Measurements from ENCODE around the gene IFIT2. TPM values are rescaled to one million over a fixed set of nuclear protein-coding genes. Genes with fewer than 3 reads are reported as not detected.

Gene IFIT2
- total and polyA plus RNA-seq, 2 experiments from 2014 or later, result 0.10 TPM; not detected in 1

DNA sequence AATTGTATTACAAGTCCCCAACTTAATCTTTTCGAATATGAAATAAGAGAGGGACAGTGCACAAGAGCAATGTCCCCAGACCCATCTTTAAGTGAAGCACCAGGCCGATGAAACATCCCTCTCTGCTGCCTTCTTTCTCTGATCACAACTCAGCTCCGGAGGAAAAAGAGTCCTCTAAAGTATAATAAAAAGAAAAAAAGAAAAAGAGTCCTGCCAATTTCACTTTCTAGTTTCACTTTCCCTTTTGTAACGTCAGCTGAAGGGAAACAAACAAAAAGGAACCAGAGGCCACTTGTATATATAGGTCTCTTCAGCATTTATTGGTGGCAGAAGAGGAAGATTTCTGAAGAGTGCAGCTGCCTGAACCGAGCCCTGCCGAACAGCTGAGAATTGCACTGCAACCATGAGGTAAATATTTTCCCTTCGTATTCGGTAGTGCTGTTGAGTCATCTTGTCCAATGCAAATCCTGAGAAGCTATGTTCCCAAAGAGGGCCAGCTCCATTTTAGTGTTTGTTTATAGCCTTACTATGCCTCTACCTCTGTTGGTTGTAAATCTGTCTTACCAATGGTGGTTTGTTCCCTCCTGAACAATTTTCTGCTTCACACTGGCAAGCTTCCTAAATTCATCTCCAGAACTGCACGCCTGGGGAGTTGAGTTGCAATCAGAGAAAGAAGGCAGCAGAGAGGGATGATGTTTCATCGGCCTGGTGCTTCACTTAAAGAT is at the start of gene IFIT2 (continued):
- no peak for TF ChIP-seq EZH2phosphoT487 (IDR thresholded peaks at IDR 0.05; ENCODE audit: unreplicated experiment)
- no peak for TF ChIP-seq JUNB (IDR thresholded peaks at IDR 0.05; ENCODE audit: unreplicated experiment)

DNA sequence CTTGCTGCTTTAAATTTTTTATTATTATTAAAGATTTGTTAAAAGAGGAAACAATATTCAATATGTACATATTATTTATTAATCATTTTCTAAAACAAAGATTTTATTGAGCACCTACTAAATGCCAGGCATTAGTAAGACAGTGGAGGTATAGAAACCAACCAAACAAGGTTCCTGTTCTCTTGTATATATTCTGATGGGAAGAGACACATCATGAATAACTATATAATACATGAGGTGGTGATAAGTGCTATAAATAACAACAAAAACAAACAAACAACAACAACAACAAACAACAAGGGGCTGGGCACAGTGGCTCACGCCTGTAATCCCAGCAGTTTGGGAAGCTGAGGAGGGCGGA is 49.6 kb upstream of the IFIT2 start:
- no peaks in the 10 kb centered on the region for H3K36me3 ChIP-seq (ENCODE audit: insufficient read depth)
- peaks cover 28% of the 10 kb centered on the region for H3K79me2 ChIP-seq (replicated peaks; ENCODE audit: insufficient read depth)
- Mint-ChIP-seq H3K4me1 (peaks cover 10% of the 10 kb centered on the region; the same call in 2 of the 3 replicates), H3K27me3 (ENCODE audit: insufficient read depth, low read depth, poor library complexity) (peaks cover 11% of the 10 kb centered on the region), H3K27ac (no peak overlapping the region), H3K36me3 (ENCODE audit: low read depth) (peaks cover 28% of the 10 kb centered on the region), H3K4me3 (no peak overlapping the region), H3K9me3 (peaks cover 33% of the 10 kb centered on the region)
- DNase-seq (ENCODE audit: low spot score) (no peak), ATAC-seq (no peak)
- H3K27me3 ChIP-seq (ENCODE audit: insufficient read depth), result no peaks in the 10 kb centered on the region
- no peak overlapping the region for H3K4me3 ChIP-seq
- H3K9me2 ChIP-seq (ENCODE audit: insufficient read depth), result 0 out of 2 replicates have a peak, but pooled peaks cover 7% of the 10 kb centered on the region
- peaks cover 9% of the 10 kb centered on the region for H3K4me1 ChIP-seq (ENCODE audit: insufficient read depth)
- H3K27ac ChIP-seq (ENCODE audit: low read depth), result no peak overlapping the region
- no peaks in the 10 kb centered on the region; the same call in 1 of the 2 replicates for H4K20me1 ChIP-seq (replicated peaks; ENCODE audit: insufficient read depth)
- H3F3A ChIP-seq (replicated peaks; ENCODE audit: low read depth), result no peaks in the 10 kb centered on the region
- no peak overlapping the region for H2AFZ ChIP-seq
- no peak overlapping the region for H3K4me2 ChIP-seq
- TF ChIP-seq EZH2phosphoT487 (IDR thresholded peaks at IDR 0.05; ENCODE audit: unreplicated experiment), result no peak
- TF ChIP-seq NANOG (IDR thresholded peaks at IDR 0.05; ENCODE audit: borderline replicate concordance), result no peak
- no peak for TF ChIP-seq ZNF114 (CRISPR knock-in tag; IDR thresholded peaks at IDR 0.05)
- TF ChIP-seq POLR2AphosphoS5 (IDR thresholded peaks at IDR 0.05; ENCODE audit: low read depth), result no peak
- no peak for TF ChIP-seq JUNB (IDR thresholded peaks at IDR 0.05; ENCODE audit: unreplicated experiment)
- no peak for TF ChIP-seq STAT1 (IDR thresholded peaks at IDR 0.05; ENCODE audit: unreplicated experiment)
- no peak for TF ChIP-seq ZNF331 (CRISPR knock-in tag; IDR thresholded peaks at IDR 0.05; ENCODE audit: low read depth)
- TF ChIP-seq, protein P1, sequence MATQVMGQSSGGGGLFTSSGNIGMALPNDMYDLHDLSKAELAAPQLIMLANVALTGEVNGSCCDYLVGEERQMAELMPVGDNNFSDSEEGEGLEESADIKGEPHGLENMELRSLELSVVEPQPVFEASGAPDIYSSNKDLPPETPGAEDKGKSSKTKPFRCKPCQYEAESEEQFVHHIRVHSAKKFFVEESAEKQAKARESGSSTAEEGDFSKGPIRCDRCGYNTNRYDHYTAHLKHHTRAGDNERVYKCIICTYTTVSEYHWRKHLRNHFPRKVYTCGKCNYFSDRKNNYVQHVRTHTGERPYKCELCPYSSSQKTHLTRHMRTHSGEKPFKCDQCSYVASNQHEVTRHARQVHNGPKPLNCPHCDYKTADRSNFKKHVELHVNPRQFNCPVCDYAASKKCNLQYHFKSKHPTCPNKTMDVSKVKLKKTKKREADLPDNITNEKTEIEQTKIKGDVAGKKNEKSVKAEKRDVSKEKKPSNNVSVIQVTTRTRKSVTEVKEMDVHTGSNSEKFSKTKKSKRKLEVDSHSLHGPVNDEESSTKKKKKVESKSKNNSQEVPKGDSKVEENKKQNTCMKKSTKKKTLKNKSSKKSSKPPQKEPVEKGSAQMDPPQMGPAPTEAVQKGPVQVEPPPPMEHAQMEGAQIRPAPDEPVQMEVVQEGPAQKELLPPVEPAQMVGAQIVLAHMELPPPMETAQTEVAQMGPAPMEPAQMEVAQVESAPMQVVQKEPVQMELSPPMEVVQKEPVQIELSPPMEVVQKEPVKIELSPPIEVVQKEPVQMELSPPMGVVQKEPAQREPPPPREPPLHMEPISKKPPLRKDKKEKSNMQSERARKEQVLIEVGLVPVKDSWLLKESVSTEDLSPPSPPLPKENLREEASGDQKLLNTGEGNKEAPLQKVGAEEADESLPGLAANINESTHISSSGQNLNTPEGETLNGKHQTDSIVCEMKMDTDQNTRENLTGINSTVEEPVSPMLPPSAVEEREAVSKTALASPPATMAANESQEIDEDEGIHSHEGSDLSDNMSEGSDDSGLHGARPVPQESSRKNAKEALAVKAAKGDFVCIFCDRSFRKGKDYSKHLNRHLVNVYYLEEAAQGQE (IDR thresholded peaks at IDR 0.05; ENCODE audit: unreplicated experiment), result no peak
- TF ChIP-seq, protein P2, sequence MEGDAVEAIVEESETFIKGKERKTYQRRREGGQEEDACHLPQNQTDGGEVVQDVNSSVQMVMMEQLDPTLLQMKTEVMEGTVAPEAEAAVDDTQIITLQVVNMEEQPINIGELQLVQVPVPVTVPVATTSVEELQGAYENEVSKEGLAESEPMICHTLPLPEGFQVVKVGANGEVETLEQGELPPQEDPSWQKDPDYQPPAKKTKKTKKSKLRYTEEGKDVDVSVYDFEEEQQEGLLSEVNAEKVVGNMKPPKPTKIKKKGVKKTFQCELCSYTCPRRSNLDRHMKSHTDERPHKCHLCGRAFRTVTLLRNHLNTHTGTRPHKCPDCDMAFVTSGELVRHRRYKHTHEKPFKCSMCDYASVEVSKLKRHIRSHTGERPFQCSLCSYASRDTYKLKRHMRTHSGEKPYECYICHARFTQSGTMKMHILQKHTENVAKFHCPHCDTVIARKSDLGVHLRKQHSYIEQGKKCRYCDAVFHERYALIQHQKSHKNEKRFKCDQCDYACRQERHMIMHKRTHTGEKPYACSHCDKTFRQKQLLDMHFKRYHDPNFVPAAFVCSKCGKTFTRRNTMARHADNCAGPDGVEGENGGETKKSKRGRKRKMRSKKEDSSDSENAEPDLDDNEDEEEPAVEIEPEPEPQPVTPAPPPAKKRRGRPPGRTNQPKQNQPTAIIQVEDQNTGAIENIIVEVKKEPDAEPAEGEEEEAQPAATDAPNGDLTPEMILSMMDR (conservative IDR thresholded peaks at IDR 0.05; ENCODE audit: low read depth in 2 of 2), result no peak
- no peak for TF ChIP-seq EZH2 (IDR thresholded peaks at IDR 0.05; ENCODE audit: low read depth, unreplicated experiment)
- TF ChIP-seq, protein P3, sequence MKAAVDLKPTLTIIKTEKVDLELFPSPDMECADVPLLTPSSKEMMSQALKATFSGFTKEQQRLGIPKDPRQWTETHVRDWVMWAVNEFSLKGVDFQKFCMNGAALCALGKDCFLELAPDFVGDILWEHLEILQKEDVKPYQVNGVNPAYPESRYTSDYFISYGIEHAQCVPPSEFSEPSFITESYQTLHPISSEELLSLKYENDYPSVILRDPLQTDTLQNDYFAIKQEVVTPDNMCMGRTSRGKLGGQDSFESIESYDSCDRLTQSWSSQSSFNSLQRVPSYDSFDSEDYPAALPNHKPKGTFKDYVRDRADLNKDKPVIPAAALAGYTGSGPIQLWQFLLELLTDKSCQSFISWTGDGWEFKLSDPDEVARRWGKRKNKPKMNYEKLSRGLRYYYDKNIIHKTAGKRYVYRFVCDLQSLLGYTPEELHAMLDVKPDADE (IDR thresholded peaks at IDR 0.05), result no peak
- TF ChIP-seq, protein P4, sequence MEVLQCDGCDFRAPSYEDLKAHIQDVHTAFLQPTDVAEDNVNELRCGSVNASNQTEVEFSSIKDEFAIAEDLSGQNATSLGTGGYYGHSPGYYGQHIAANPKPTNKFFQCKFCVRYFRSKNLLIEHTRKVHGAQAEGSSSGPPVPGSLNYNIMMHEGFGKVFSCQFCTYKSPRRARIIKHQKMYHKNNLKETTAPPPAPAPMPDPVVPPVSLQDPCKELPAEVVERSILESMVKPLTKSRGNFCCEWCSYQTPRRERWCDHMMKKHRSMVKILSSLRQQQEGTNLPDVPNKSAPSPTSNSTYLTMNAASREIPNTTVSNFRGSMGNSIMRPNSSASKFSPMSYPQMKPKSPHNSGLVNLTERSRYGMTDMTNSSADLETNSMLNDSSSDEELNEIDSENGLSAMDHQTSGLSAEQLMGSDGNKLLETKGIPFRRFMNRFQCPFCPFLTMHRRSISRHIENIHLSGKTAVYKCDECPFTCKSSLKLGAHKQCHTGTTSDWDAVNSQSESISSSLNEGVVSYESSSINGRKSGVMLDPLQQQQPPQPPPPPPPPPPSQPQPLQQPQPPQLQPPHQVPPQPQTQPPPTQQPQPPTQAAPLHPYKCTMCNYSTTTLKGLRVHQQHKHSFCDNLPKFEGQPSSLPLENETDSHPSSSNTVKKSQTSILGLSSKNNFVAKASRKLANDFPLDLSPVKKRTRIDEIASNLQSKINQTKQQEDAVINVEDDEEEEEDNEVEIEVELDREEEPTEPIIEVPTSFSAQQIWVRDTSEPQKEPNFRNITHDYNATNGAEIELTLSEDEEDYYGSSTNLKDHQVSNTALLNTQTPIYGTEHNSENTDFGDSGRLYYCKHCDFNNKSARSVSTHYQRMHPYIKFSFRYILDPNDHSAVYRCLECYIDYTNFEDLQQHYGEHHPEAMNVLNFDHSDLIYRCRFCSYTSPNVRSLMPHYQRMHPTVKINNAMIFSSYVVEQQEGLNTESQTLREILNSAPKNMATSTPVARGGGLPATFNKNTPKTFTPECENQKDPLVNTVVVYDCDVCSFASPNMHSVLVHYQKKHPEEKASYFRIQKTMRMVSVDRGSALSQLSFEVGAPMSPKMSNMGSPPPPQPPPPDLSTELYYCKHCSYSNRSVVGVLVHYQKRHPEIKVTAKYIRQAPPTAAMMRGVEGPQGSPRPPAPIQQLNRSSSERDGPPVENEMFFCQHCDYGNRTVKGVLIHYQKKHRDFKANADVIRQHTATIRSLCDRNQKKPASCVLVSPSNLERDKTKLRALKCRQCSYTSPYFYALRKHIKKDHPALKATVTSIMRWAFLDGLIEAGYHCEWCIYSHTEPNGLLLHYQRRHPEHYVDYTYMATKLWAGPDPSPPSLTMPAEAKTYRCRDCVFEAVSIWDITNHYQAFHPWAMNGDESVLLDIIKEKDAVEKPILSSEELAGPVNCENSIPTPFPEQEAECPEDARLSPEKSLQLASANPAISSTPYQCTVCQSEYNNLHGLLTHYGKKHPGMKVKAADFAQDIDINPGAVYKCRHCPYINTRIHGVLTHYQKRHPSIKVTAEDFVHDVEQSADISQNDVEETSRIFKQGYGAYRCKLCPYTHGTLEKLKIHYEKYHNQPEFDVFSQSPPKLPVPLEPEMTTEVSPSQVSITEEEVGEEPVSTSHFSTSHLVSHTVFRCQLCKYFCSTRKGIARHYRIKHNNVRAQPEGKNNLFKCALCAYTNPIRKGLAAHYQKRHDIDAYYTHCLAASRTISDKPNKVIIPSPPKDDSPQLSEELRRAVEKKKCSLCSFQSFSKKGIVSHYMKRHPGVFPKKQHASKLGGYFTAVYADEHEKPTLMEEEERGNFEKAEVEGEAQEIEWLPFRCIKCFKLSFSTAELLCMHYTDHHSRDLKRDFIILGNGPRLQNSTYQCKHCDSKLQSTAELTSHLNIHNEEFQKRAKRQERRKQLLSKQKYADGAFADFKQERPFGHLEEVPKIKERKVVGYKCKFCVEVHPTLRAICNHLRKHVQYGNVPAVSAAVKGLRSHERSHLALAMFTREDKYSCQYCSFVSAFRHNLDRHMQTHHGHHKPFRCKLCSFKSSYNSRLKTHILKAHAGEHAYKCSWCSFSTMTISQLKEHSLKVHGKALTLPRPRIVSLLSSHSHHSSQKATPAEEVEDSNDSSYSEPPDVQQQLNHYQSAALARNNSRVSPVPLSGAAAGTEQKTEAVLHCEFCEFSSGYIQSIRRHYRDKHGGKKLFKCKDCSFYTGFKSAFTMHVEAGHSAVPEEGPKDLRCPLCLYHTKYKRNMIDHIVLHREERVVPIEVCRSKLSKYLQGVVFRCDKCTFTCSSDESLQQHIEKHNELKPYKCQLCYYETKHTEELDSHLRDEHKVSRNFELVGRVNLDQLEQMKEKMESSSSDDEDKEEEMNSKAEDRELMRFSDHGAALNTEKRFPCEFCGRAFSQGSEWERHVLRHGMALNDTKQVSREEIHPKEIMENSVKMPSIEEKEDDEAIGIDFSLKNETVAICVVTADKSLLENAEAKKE (CRISPR knock-in tag; IDR thresholded peaks at IDR 0.05), result no peak

Data from GM23338 (cell line).